ENCODE results near the gene ROR1. TPM values are rescaled to one million over a fixed set of nuclear protein-coding genes. Genes with fewer than 3 reads are reported as not detected.

The ROR1 gene
- total and polyA plus RNA-seq, 10 of the 15 experiments (the other 5 are each of a cell fraction or from before 2014, with no cell fraction given) = 0.02 to 0.08 (median 0.05) TPM; not detected in 6

GRCh38 chr1:63888984-63889383 is 115.2 kb downstream of the ROR1 start:
- Histone ChIP-seq H4K20me1 (ENCODE audit: control insufficient read depth, insufficient read depth) (no peaks in the 10 kb centered on the region), H3K4me2 (ENCODE audit: control insufficient read depth, insufficient read depth) (no peak overlapping the region), H3K27me3 (replicated peaks in 1 of 2; ENCODE audit: control insufficient read depth in 2 of 2, insufficient read depth in 2 of 2, low read length in 1 of 2) (no peaks in the 10 kb centered on the region), H3K79me2 (ENCODE audit: control insufficient read depth, insufficient read depth, low read length) (no peaks in the 10 kb centered on the region), H3K36me3 (ENCODE audit: control insufficient read depth in 2 of 2, insufficient read depth in 2 of 2, low read length in 1 of 2) (no peaks in the 10 kb centered on the region), H3K4me3 (no peak overlapping the region), H2AFZ (ENCODE audit: control insufficient read depth, low read depth, low read length) (no peak overlapping the region), H3K9ac (ENCODE audit: control insufficient read depth, insufficient read depth, low read length) (no peak overlapping the region), H3K4me1 (ENCODE audit: control insufficient read depth, insufficient read depth, low read length) (peaks cover 18% of the 10 kb centered on the region), H3K9me3 (replicated peaks; ENCODE audit: control insufficient read depth, insufficient read depth, low read length) (no peaks in the 10 kb centered on the region), H3K27ac (ENCODE audit: control insufficient read depth, insufficient read depth) (no peak overlapping the region)
- ChIA-PET CTCF (interaction anchor here (0.9 to 1.6 kb wide), 2 partner anchors 29 to 59 kb away, joined by 4 read pairs; no protein-coding TSS in a partner anchor), RAD21 (ENCODE audit: unreplicated experiment) (no interaction called here), POLR2A (no interaction called here), SMC1A (ENCODE audit: uncharacterized antibody, unreplicated experiment) (interaction anchor here (1.5 kb wide), 1 partner anchor 10 kb away, joined by 5 read pairs; no protein-coding TSS in a partner anchor)
- WGBS (ENCODE audit: insufficient coverage, insufficient replicate concordance, low lambda C conversion rate, missing lambda C conversion rate) = 100% methylated on average over 1 of the region's 1 CpG
- DNase-seq (ENCODE audit: low read depth, low spot score) = no peak
- ATAC-seq = no peak
- BruUV-seq (replicated peaks) = no TSS peak
- in situ Hi-C loops (cut with MboI) (no loop called here), intact Hi-C loops (cut with micrococcal nuclease; ENCODE audit: unreplicated experiment) (no loop called here)
- no peak for FAIRE-seq
- TF ChIP-seq FOS (IDR thresholded peaks at IDR 0.05; ENCODE audit: borderline replicate concordance, extremely low read depth, insufficient read length) = no peak
- no peak for TF ChIP-seq RFX5 (IDR thresholded peaks at IDR 0.05; ENCODE audit: low read depth, low read length)
- TF ChIP-seq MLLT1 (IDR thresholded peaks at IDR 0.05) = no peak
- no peak for TF ChIP-seq RELA (IDR thresholded peaks at IDR 0.05; ENCODE audit: borderline replicate concordance, partially characterized antibody)
- TF ChIP-seq MYC (IDR thresholded peaks at IDR 0.05; ENCODE audit: insufficient read depth, insufficient read length, insufficient replicate concordance, low read length, severe bottlenecking) = no peak

GRCh38 chr1:63890468-63890867 is 116.7 kb downstream of the ROR1 start:
- SMC1A ChIA-PET (ENCODE audit: uncharacterized antibody, unreplicated experiment) = interaction anchor here (0.7 kb wide), 1 partner anchor 257 kb away, joined by 3 read pairs; no protein-coding TSS in a partner anchor
- in situ Hi-C loops (cut with MboI) (no loop called here), intact Hi-C loops (cut with micrococcal nuclease; ENCODE audit: unreplicated experiment) (no loop called here)
- no peak overlapping the region for H3K27ac ChIP-seq (ENCODE audit: control insufficient read depth, insufficient read depth)
- H3K4me1 ChIP-seq (ENCODE audit: control insufficient read depth, insufficient read depth, low read length) = peaks cover 18% of the 10 kb centered on the region
- no TSS peak for BruUV-seq (replicated peaks)
- no peak overlapping the region for H3K4me2 ChIP-seq (ENCODE audit: control insufficient read depth, insufficient read depth)
- no peaks in the 10 kb centered on the region for H3K36me3 ChIP-seq (ENCODE audit: control insufficient read depth in 2 of 2, insufficient read depth in 2 of 2, low read length in 1 of 2)
- no peak overlapping the region for H3K9ac ChIP-seq (ENCODE audit: control insufficient read depth, insufficient read depth, low read length)
- H2AFZ ChIP-seq (ENCODE audit: control insufficient read depth, low read depth, low read length) = no peak overlapping the region
- H3K4me3 ChIP-seq = no peak overlapping the region
- H3K9me3 ChIP-seq (replicated peaks; ENCODE audit: control insufficient read depth, insufficient read depth, low read length) = no peaks in the 10 kb centered on the region
- POLR2A ChIA-PET = no interaction called here
- RAD21 ChIA-PET (ENCODE audit: unreplicated experiment) = no interaction called here
- H3K79me2 ChIP-seq (ENCODE audit: control insufficient read depth, insufficient read depth, low read length) = no peaks in the 10 kb centered on the region
- ATAC-seq (no peak), DNase-seq (ENCODE audit: low read depth, low spot score) (no peak), FAIRE-seq (no peak)
- TF ChIP-seq SUPT20H (IDR thresholded peaks at IDR 0.05; ENCODE audit: borderline replicate concordance, control insufficient read depth, low read depth, low read length) (no peak), CBX3 (IDR thresholded peaks at IDR 0.05; ENCODE audit: borderline replicate concordance, low read depth) (no peak), IKZF2 (IDR thresholded peaks at IDR 0.05) (peak in 1 of 2 experiments; percentile 13; a peak in 1 of 4 replicates), RB1 (IDR thresholded peaks at IDR 0.05; ENCODE audit: borderline replicate concordance) (no peak), ATF2 (IDR thresholded peaks at IDR 0.05; ENCODE audit: low read length) (no peak), RCOR1 (conservative IDR thresholded peaks at IDR 0.05; ENCODE audit: low read depth, low read length) (no peak), SPI1 (IDR thresholded peaks at IDR 0.05; ENCODE audit: borderline replicate concordance, insufficient read depth, low read depth, low read length) (peak; percentile 66; the same call in 1 of the 2 replicates)
- CTCF ChIA-PET = interaction anchor here (1.3 kb wide), 1 partner anchor 198 kb away, joined by 4 read pairs; no protein-coding TSS in a partner anchor
- H4K20me1 ChIP-seq (ENCODE audit: control insufficient read depth, insufficient read depth) = no peaks in the 10 kb centered on the region
- no peaks in the 10 kb centered on the region for H3K27me3 ChIP-seq (replicated peaks in 1 of 2; ENCODE audit: control insufficient read depth in 2 of 2, insufficient read depth in 2 of 2, low read length in 1 of 2)
